IPS-11a (cell line): ENCODE measurements around the gene TMC8.

ENCODE experiments used
- H3K4me3 ChIP-seq: one replicate; pipeline ENCODE4 v1.5.1; 2013; ENCODE audit warnings: low read depth, low read length, control low read depth

The TMC8 gene

GRCh38 chr17:78124081-78124835 lies 6.3 kb upstream of the TMC8 start:
- no peak overlapping the region for H3K4me3 ChIP-seq

GRCh38 chr17:78124836-78125137 lies 5.8 kb upstream of the TMC8 start:
- H3K4me3 ChIP-seq: no peak overlapping the region

- no peak overlapping the region for H3K4me3 ChIP-seq
Measured at GRCh38 chr17:78125138-78125913, 5.2 kb upstream of the TMC8 start.

GRCh38 chr17:78125976-78126894 lies 4.3 kb upstream of the TMC8 start:
- H3K4me3 ChIP-seq: no peak overlapping the region

- H3K4me3 ChIP-seq: no peak overlapping the region
Measured at GRCh38 chr17:78126895-78127238, 3.7 kb upstream of the TMC8 start.

- peak overlapping the region; percentile 54 for H3K4me3 ChIP-seq
Measured at GRCh38 chr17:78127239-78127887, 3.2 kb upstream of the TMC8 start.

- H3K4me3 ChIP-seq: peak overlapping the region; percentile 54
Measured at GRCh38 chr17:78127888-78128550, 2.6 kb upstream of the TMC8 start.

- H3K4me3 ChIP-seq: peak within 1 kb of the TSS; percentile 54
Measured at GRCh38 chr17:78128551-78129350, 1.8 kb upstream of the TMC8 start, which contains the start of gene TMC6. TSS of gene TMC6 (minus strand) at chr17:78128755. CDS start at chr17:78126832, 1,923 bp downstream.

GRCh38 chr17:78129351-78130089 lies 1.1 kb upstream of the TMC8 start:
- H3K4me3 ChIP-seq: no peak overlapping the region

- H3K4me3 ChIP-seq: no peak overlapping the region
Measured at GRCh38 chr17:78130090-78130436, 508 bp upstream of the TMC8 start.

- peak overlapping the region; percentile 17 for H3K4me3 ChIP-seq
Measured at GRCh38 chr17:78131172-78132083, 857 bp downstream of the TMC8 start.

GRCh38 chr17:78132084-78132676 lies 1.6 kb downstream of the TMC8 start:
- peak overlapping the region; percentile 17 for H3K4me3 ChIP-seq

- H3K4me3 ChIP-seq: no peak overlapping the region
Measured at GRCh38 chr17:78132767-78133178, 2.2 kb downstream of the TMC8 start.

GRCh38 chr17:78133179-78133951 lies 2.8 kb downstream of the TMC8 start:
- no peak overlapping the region for H3K4me3 ChIP-seq

- H3K4me3 ChIP-seq: no peak overlapping the region
Measured at GRCh38 chr17:78133971-78134898, 3.7 kb downstream of the TMC8 start.

- H3K4me3 ChIP-seq: no peak overlapping the region
Measured at GRCh38 chr17:78134899-78135385, 4.4 kb downstream of the TMC8 start.
